HuH-7 (cell line): Measurements from ENCODE around the gene GRIK4.
A peak's percentile ranks its signal among the peaks of the same experiment; 100 is the strongest.

Source experiments
- DNase-seq: peaks from one replicate; pipeline ENCODE4 v3.0.0; 2011; ENCODE audit warnings: low spot score

The GRIK4 gene

DNA sequence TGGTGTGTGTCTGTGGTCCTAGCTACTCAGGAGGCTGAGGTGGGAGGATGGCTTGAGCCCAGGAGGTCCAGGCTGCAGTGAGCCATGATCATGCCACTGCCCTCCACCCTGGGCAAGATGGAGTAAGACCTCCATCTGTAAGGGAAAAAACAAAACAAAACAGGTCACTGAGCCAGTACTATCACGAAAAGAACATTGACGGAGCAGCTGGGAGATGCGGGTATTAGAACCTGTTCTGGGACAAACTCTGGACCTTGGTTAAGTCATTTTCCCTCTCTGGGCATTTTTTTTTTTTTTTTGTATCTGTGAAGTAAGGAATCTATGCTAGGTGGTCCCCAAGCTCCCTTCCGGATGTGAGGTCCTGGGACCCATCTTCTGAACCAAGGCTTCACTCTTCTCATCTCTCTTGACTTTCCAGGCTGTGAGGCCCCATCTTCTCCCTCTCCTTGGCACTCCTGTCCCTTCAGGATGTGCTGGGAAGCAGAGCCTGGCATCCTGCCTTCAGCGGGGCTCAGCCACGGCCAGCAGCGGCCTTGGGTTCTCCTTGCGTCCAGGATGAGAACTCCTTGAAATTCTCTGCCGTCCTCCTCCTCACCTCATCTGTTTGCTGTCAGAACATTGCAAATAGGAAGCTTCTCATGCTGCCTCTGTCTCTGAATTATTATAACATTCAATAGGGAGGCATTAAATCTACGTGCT is 130.8 kb downstream of the GRIK4 start:
- DNase-seq: no peak

DNA sequence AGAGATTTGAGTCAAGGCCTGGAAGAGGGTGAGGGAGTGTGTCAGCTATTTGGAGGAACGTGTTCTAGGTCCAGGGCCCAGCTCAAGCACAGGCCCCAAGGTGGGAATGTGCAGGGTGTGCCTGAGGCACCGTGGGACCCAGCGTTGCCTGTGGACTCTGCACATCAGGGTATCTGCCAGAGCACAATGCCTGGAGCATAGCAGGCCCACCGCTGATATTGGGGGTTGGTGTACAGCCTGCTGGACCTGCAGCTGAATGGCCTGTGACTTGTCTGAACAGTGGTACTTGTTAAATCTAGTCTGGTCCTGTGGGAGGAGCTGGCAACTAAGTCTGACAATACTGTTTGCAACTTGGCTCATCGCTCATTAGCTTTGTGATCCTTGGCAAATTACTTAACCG is 131.7 kb downstream of the GRIK4 start:
- DNase-seq: no peak

DNA sequence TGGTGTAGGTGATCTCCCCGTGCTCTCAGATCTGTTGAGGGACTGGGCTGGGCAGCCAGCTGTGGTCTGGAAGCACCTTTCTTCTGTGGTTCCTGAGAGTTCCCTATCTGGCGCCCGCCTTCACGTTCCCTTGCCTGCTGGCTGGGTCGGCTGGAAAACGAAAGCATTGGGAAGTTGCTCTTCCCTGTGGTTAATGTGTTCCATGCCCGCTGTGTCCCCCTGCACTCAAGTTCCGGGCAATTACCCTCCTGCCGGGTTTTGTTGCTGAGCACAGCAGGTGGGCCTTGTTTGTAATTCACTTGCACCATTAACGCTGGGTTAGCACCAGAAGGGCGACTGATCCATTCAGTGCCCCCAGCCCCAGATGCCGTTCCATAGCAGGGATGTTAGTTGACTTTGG is 134.1 kb downstream of the GRIK4 start:
- no peak for DNase-seq

DNA sequence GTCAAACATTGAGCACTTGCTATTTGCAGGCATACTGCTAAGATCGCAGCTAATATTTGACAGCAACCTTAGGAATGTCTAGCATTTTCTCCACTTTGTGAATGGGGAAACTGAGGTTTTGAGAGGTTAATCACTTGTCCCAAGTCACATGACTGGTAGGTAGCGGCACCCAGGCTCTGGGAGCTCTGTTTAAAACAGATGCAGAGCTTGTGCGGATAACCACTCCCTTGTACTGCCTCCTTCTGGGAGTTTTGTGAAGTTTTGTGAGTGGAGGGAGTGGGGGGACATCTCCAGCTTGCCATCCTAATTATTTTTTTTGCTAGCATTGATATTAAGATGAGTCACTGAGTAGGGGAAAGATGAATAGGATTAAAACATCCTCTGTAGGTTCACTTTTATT is 134.7 kb downstream of the GRIK4 start:
- DNase-seq: no peak

DNA sequence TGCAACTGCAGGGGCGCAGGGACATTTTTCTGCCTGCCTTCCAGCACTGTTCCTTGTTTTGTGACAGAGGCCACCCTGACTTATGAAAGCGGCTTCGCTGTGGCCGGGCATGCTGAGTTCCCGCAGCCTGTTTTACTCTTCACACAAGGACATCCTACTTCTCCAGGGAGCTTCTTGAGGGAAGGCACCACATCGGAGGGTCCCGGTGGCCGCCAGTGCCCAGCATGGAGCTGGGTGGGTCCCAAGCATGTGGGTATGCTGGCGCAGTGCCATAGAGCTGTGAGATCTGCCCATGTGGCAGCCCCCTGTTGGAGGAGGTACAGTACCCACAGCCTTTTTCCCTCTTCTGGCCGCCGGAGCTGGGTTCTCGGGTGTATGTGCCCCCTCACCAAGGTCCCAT is 136.1 kb downstream of the GRIK4 start:
- no peak for DNase-seq

DNA sequence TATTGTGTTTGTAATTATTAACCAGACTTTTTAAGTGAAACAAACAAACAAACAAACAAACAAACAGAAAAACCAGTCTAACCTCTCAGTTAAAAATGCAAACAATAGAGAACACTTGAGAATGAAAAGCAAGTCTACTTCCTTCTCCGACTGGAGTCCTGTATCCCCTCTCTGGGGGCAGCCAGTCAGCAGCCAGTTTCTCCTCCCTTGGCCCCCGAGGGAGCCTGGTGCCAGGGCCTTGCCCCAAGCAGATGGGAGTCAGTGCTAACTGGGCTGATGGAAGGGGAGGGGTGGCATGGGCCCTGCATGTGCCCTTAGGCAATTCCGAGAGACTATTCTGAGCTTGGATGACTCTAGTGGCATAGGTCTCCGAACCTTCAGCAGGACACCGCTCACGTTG is 137.2 kb downstream of the GRIK4 start:
- DNase-seq: no peak

DNA sequence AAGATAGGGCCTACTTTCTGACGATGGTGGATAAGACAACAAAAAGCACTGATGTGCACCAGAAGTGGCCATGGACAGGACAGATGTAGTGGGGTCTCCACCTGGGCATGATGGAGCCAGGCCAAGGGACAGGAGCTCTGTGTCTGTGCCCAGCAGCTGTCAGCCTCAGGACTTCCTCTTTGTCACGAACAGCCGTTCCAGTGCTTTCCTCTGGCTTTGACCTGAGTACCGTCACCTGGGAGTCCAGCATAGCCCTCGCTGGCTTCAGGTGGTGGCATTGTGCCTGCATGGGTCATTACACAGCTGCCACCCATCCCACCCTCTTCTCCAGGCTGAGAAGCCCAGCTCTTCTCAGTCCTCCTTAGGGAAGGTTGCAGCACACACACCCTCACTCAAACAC is 137.8 kb downstream of the GRIK4 start:
- DNase-seq: no peak

DNA sequence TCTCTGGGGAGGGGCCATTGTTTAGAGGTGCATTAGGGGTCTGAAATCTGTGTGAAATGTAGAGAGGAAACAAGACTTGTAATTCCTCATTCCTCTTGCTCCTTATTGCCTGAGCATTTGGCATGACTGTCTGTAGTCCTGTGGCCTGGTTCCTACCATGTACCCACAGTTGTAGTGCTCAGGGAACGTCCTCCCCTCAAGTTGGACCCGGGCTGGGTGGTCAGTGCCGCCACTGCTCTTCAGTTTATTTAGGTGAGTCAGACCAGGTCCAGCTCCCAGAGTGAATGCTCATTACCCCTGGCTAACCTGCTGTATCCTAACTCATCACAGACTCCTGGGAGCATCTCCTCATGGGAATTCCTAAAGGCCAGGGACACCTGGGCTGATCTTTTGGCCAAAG is 139.8 kb downstream of the GRIK4 start:
- no peak for DNase-seq

DNA sequence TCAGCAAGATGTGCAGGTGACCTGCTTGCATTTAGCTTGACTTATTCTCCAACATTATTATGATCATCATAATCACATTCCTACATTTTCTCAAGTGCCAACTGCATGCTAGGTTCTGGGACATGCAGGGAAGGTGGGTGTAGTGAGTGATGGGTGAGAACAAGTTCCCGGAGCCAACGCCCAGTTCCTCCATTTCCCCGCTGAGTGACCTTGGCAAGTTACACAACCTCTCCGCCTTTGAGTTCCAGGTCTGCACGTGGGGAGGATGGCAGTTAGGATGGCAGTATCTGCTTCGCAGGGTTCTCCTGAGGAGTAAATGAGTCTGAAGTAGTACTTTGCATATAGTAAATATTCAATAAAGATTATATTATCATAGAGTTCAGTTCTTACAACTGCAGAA is 140.3 kb downstream of the GRIK4 start:
- no peak for DNase-seq

DNA sequence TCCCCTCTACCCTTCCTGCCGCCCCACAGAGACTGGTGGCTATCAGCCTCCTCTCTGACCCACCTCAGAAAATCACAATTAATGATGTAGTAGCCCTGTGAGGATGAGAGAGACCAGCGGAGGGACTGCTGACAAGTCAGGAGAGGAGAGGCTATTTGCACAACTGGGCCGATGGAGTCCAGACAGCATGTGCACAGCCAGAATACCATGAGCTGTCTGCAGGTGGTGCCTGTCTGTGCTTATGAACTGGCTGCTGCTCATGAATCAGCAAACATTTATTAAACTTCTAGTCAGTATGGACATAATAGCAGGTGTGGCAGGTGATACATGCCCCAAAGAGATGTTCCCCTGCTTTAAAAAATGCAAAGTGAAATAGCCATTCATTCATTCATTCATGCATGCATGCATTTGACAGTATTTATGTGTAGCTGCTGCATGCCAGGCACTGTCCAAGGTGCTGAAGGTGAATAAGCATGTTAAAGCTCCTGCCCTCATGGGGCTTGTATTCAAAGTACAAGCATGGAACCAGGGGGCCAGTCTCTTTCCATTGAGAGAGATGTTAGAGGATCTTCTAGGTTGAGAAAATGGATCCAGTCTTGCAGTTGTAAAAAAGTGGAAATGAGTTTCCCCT is 141.3 kb downstream of the GRIK4 start:
- no peak for DNase-seq

DNA sequence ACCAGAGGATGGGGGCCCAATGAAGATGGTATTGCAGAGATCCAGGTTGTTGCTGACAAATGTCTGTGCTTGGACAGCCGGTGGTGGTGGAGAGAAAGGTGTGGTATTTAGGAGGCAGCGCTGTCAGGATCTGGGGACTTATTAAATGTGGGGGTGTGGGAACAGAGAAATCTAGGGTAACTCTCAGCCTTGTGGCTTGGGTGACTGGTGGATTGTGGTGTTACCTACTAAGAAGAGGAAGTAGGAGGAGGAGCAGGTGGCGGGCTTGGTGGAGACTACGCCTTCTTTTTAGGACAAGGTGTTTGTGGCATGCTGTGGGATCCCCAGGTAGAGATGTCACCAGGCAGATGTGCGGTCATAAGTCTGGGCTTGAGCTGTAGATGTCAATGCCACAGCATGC is 144.0 kb downstream of the GRIK4 start:
- no peak for DNase-seq

DNA sequence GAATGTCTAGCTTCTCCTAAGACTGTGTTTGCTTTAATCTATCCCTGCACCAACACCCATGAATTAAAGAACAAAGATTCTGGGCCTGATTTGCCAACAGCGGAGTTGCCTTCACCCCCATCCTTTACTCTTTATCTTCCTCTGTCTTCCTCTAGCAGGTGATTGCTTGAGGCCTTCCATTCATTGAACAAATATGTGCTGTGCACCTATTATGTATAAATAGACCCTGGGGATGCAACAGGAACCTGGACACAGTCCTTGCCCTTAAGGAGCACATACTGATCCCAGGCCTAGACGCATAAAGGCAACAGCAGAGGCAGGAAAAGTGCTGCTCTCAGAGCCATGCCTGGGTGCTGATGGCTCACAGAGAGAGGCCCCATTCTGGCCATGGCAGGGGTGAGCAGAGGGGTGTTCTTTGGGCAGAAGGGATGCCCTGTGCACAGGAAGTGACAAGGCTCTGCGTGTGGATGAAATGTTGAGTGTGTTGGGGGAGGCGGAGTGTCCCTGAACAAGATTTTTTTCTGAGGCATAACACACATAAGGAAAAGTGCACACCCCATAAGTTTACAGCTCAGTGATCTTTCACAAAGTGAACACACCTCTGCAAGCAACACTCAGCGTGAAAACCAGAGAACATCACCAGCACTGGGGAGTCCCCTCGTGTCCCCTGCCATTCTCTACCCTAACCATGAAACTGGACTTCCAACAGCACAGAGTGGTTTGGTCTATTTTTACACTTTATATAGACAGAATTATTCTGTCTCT is 145.9 kb downstream of the GRIK4 start:
- DNase-seq: no peak

DNA sequence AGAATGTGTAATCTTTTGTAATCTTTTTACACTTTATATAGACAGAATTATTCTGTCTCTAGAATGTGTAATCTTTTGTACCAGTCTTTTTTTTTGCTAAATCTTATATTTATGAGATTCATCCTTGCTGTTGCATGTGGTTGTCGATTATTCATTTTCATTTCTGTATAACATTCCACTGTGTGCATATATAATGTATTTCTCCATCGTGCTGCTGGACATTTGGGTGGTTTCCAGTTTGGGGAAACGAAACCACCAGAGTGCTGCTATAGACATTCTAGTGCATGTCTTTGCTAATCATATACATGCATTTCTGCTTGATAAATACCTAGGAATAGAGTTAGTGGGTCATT is 146.5 kb downstream of the GRIK4 start:
- DNase-seq: no peak

DNA sequence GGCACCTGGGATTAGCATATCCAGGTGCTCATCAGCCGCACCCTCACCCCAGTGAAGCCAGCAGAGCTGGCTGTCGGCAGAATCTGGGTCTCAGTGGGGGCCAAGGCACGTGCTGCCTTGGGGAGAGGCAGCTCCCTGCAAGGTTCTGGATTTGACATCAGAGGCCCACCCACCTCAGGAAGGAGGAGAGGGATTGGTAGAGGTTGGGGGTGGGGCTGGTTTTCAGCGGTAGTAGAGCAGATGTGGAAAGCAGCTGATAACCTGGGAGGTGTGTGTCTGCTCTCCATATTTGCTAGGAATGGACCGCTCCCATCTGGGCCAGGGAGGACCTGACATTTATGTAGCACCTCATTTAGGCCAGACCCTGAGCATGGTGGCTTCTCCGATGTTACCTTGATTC is 147.5 kb downstream of the GRIK4 start:
- DNase-seq: no peak

DNA sequence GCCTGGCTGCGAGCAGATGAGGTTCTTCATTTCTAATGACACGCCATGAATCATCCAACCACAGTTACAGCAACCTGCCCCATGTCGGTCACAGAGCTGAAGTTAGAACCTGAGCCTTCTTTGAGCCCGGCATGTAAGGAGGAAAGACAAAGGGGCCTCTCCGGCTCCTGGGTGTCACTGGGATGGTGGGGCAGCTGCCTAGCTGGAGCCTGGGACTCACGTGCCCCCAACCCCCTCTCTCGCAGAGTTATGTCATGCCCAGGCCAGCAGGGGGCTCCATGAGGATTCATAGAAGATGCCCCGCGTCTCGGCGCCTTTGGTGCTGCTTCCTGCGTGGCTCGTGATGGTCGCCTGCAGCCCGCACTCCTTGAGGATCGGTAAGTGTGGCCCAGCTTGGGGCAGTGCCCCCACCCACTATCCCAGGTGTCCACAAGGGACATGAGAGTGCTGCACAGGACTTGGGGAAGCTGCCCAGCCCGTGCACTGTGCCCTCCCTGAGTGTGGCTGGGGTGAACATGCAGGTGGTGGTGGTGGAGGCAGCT is 148.5 kb downstream of the GRIK4 start:
- DNase-seq: peak; percentile 67

DNA sequence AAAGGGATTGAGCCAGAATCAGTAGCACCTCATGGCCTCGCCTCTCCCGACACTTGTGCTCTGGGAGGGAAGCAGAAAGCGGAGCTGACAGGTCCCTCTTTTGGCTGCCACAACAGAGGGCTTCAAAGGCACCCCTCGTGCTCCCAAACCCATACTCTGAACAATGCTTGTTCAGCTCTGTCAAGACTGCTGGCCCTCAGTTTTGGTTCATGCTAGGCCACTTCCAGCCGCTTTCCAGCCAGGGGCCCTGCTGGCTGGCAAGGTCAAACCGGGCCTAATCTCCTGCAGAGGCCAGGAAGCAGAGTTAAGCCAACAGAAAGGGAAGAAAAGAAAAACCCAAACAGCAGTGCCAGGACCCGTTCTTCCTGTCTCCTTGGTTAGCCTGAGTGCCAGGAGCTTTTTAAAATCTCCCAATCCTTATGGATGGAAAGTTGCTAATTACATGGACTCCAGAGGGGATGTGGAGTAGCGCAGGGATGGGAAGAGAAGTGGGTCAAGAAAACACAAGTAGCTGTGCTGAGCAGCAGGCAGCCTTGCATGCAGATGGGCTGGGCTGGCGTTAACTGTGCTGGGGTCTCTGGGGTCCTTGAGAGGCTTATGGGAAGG is 150.6 kb downstream of the GRIK4 start:
- DNase-seq: no peak

DNA sequence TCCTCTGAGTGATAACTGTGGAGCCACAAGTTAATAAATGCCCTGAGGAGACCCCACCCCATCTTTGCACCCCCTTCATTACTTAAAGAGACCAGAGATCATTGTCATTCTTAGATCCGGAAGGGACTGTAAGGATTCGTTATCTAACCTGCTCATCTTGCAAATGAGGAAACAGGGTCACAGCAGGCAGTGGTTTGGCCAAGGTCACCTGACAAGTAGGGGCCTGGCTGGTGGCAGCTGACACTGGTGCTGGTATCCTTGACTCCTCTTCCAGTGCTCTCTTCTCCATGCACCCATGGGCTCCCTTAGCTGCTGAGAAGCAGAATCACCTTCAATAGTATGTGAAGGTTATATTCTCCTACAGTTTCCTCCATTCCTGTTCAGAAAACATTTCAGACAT is 151.6 kb downstream of the GRIK4 start:
- DNase-seq: no peak

DNA sequence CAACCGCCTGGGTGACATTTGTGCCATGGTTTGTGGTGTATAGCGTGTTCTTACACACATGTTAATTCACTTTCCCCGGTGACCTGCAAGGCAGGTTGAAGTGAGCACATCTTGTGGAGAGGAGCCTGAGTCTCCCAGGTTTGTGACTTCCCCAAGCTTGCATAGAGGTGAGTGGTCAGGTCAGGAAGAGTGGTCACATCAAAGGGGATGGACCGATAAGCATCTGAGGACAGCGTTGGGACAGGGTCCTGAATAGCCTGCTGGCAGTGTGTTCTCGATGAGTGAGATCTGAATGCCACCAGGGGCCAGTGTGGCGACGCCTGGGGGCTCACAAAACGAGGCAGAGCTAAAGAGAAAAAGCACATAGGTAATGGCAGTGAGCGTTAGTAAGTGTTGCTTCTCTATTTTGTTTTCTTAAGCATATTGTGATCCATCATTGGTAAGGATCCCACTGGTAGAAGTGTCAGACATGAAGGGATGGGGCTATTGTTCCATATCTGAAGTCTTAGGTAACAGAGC is 154.6 kb downstream of the GRIK4 start:
- peak; percentile 13 for DNase-seq

DNA sequence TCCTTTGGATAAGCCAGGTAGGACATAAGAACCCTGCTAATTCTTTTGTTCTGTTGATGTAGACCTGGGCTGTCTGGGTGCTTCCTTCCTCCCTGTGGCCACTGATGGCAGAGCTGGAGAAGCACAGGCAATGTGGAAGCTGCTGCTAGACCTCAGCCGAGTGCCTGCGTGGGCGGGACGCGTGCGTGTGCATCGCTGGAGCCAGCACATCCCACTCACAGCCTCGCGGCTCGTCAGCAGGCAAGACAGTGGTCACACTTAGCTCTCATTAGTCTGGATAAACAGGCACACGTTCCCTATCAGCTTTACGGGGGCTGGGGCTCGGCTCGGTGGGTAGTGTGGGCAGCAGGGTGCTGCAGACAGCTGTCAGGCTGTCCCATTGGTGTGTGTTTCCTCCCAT is 155.7 kb downstream of the GRIK4 start:
- no peak for DNase-seq

DNA sequence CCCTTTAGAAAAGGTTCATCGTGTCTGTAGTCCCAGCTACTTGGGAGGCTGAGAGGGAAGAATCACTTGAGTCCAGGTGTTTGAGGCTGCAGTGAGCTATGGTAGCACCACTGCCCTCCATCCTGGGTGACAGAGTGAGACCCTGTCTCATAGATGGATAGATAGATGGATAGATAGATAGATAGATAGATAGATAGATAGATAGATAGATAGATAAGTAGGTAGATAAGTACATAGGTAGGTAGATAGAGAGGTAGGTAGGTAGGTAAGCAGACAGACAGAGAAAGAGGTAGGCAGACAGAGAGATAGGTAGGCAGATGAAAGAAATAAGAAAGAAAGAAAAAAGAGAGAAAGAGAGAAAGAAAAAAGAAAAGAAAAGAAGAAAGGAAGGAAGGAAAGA is 156.4 kb downstream of the GRIK4 start:
- no peak for DNase-seq

DNA sequence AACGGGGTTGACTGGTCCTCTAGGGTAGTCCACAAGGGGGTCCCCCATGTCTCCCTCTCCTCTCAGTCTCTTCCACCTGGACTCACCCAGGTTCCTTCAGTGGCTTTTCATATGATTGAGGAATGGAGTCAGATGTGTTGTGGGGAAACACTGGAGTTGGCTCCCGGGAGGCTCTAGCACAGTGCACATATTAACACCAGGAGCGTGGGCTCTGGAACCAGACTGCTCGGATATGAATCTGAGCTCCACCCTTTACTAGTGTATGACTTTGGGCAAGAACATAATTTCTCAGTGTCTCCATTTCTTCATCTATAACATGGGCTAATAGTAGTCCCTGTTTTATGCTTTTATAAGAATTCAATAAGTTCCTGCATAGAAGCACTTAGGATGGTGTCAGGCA is 157.0 kb downstream of the GRIK4 start:
- no peak for DNase-seq

DNA sequence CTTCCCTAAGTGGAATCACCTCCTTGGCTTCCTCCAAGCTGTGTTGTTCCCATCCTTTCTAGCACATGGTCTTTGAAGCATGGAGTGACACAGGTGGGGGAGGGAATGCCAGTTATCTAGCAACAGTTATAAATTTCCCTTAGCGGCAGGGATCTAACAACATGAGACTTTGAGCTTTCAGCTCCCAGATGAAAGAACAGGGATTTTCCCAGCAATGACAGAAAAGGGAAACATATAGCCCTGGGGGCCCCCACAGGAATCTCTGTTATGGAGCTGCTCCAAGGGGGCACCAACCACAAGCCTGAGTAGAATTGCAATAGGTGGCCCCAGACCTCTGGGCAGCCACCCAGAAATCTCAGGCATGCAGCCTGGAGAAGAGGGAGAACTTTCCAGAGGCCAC is 163.0 kb downstream of the GRIK4 start:
- DNase-seq: peak; percentile 12

DNA sequence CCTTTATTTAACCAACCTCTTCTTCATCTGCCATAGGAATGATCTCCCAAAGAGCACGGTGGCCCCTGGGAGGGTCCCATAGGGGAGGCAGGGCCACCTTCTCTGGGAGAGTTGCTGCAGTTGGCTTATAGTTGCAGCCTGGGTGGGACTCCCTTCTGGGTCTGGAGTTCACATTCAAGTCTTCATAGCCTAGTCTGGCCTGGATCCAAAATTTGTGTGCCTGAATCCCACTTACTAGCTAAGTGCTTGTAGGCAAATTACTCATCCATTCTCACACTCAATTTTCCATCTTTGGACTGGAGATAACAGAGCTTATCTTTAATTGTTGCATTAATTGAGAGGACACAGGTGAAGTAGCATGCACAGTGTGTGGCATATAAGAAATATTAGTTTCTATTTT is 163.6 kb downstream of the GRIK4 start:
- no peak for DNase-seq
